LNCaP clone FGC (cell line): ENCODE measurements around the gene ESRRG.

Experiments used
- DNase-seq: peaks from one replicate; pipeline ENCODE4 v3.0.0-alpha.2; 2011; ENCODE audit warnings: low read depth
- H3K4me3 ChIP-seq: 2 replicates; pipeline ENCODE4 v1.5.1; 2011; ENCODE audit warnings: mild to moderate bottlenecking, low read depth, low read length, control low read depth
- TF ChIP-seq, protein P1 (sequence below): IDR thresholded peaks from 2 replicates; pipeline ENCODE4 v1.5.1; 2012; ENCODE audit warnings: mild to moderate bottlenecking; ENCODE audit not compliant: control insufficient read depth, insufficient read depth; ENCODE audit errors: extremely low read depth

Gene ESRRG

GRCh38 chr1:216606047-216606637 lies 117.1 kb downstream of the ESRRG start:
- TF ChIP-seq, protein P1, sequence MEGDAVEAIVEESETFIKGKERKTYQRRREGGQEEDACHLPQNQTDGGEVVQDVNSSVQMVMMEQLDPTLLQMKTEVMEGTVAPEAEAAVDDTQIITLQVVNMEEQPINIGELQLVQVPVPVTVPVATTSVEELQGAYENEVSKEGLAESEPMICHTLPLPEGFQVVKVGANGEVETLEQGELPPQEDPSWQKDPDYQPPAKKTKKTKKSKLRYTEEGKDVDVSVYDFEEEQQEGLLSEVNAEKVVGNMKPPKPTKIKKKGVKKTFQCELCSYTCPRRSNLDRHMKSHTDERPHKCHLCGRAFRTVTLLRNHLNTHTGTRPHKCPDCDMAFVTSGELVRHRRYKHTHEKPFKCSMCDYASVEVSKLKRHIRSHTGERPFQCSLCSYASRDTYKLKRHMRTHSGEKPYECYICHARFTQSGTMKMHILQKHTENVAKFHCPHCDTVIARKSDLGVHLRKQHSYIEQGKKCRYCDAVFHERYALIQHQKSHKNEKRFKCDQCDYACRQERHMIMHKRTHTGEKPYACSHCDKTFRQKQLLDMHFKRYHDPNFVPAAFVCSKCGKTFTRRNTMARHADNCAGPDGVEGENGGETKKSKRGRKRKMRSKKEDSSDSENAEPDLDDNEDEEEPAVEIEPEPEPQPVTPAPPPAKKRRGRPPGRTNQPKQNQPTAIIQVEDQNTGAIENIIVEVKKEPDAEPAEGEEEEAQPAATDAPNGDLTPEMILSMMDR, result no peak
- no peak for DNase-seq
- H3K4me3 ChIP-seq, result no peak overlapping the region

DNA sequence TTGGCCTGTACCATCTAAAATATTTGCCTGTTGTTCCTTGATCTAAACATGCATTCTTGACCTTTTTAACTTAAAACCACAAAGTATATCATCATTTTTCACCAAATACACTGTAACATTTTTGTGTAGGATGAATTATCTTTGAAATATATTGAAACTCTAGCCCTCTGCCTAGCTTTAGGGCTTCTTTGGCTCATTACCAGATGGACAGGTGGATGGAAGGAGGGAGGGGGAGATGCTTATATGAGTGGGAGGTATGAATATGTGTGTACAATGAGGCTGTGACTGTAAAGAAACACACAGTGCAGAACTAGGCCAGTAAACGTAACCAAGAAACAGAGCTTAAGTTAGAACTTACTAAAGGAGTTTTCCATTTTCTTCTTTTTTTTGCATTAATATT lies 118.5 kb downstream of the ESRRG start:
- DNase-seq, result no peak
- TF ChIP-seq, protein P1, result no peak
- no peak overlapping the region for H3K4me3 ChIP-seq

GRCh38 chr1:216600730-216601609 lies 122.3 kb downstream of the ESRRG start:
- TF ChIP-seq, protein P1, result no peak
- H3K4me3 ChIP-seq, result peak overlapping the region; percentile 50
- peak; percentile 33 for DNase-seq

GRCh38 chr1:216599851-216600250 lies 123.4 kb downstream of the ESRRG start:
- TF ChIP-seq, protein P1, result no peak
- no peak overlapping the region for H3K4me3 ChIP-seq
- DNase-seq, result no peak

GRCh38 chr1:216598448-216598847 lies 124.8 kb downstream of the ESRRG start:
- no peak for DNase-seq
- TF ChIP-seq, protein P1, result no peak
- H3K4me3 ChIP-seq, result no peak overlapping the region

DNA sequence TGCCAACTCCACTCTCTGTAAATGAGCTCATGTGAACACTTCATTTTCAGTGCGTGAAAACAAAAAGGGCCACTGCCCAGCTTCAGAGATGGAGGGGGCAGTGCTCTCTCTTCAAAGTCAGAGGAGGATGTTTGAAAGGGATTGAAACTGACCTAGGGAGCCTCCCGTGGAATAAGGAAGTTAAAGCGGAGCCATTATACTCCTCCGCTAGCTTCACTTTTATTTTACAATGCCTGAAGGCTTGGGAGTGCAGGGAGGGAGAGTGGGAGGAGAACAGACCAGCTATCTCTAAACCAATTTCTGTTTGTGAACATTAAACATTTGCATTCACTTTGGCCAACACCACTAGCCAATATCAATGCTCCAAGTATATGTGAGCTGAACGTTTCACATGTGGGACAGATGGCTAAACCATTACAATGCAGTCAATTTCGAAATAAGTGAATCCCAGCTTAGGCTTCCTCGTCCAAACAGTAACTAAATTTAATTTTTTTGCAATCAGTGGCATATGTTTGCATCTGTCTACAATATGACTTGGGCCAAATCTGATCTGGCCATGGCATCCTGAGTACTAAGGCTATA lies 126.9 kb downstream of the ESRRG start:
- no peak overlapping the region for H3K4me3 ChIP-seq
- TF ChIP-seq, protein P1, result no peak
- DNase-seq, result no peak
